ENCODE data around the gene KCTD3.

KCTD3 gene

GRCh38 chr1:215557504-215557903, 9.6 kb upstream of the KCTD3 start:
- DNase-seq = no peak

GRCh38 chr1:215557992-215558626, 9.0 kb upstream of the KCTD3 start:
- DNase-seq = no peak

GRCh38 chr1:215567491-215568298, 591 bp downstream of the KCTD3 start:
- DNase-seq = no peak

- DNase-seq = no peak
Observed at GRCh38 chr1:215568299-215568692, 1.2 kb downstream of the KCTD3 start.

GRCh38 chr1:215569986-215570824, 3.1 kb downstream of the KCTD3 start:
- no peak for DNase-seq

- DNase-seq = no peak
Observed at GRCh38 chr1:215581896-215582295, 14.8 kb downstream of the KCTD3 start.

GRCh38 chr1:215583185-215583749, 16.2 kb downstream of the KCTD3 start:
- DNase-seq = no peak

- no peak for DNase-seq
Observed at GRCh38 chr1:215584389-215584788, 17.3 kb downstream of the KCTD3 start.

- DNase-seq = no peak
Observed at GRCh38 chr1:215589650-215590435, 22.7 kb downstream of the KCTD3 start.

- no peak for DNase-seq
Observed at GRCh38 chr1:215590779-215591491, 23.8 kb downstream of the KCTD3 start.

- DNase-seq = no peak
Observed at GRCh38 chr1:215594640-215595039, 27.5 kb downstream of the KCTD3 start.

- no peak for DNase-seq
Observed at GRCh38 chr1:215595231-215595630, 28.1 kb downstream of the KCTD3 start.

GRCh38 chr1:215597961-215598360, 30.9 kb downstream of the KCTD3 start:
- DNase-seq = no peak

GRCh38 chr1:215599418-215600074, 32.4 kb downstream of the KCTD3 start:
- DNase-seq = no peak

- no peak for DNase-seq
Observed at GRCh38 chr1:215600258-215600792, 33.2 kb downstream of the KCTD3 start.

- DNase-seq = no peak
Observed at GRCh38 chr1:215600867-215601266, 33.8 kb downstream of the KCTD3 start.

GRCh38 chr1:215601276-215601675, 34.2 kb downstream of the KCTD3 start:
- DNase-seq = no peak

- no peak for DNase-seq
Observed at GRCh38 chr1:215603319-215603718, 36.2 kb downstream of the KCTD3 start.

- no peak for DNase-seq
Observed at GRCh38 chr1:215605011-215605621, 38.0 kb downstream of the KCTD3 start.

GRCh38 chr1:215606036-215606435, 38.9 kb downstream of the KCTD3 start:
- DNase-seq = no peak
